HG03521 (cell line): ENCODE results near the gene TRIO.
A peak's percentile ranks its signal among the peaks of the same experiment; 100 is the strongest.

ENCODE experiments used
- ATAC-seq: cut with Tn5 transposase; IDR thresholded peaks from one replicate; pipeline ENCODE4 v1.9.1; 2021; ENCODE audit warnings: mild to moderate bottlenecking, moderate library complexity; ENCODE audit not compliant: unreplicated experiment

Gene TRIO

GRCh38 chr5:14165375-14166106 is 22.4 kb downstream of the TRIO start:
- no peak for ATAC-seq

- ATAC-seq, result no peak
These were observed 23.3 kb downstream of the TRIO start for GRCh38 chr5:14166437-14166836.

GRCh38 chr5:14167211-14167845 is 24.2 kb downstream of the TRIO start:
- ATAC-seq, result no peak

- ATAC-seq, result no peak
These were observed 25.1 kb downstream of the TRIO start for GRCh38 chr5:14168144-14168792.

- ATAC-seq, result no peak
These were observed 25.7 kb downstream of the TRIO start for GRCh38 chr5:14168793-14169262.

- no peak for ATAC-seq
These were observed 27.9 kb downstream of the TRIO start for GRCh38 chr5:14171046-14171445.

GRCh38 chr5:14171621-14172020 is 28.5 kb downstream of the TRIO start:
- ATAC-seq, result no peak

GRCh38 chr5:14172149-14172795 is 29.1 kb downstream of the TRIO start:
- ATAC-seq, result peak; percentile 41

- ATAC-seq, result no peak
These were observed 30.5 kb downstream of the TRIO start for GRCh38 chr5:14173377-14174229.

GRCh38 chr5:14174230-14174636 is 31.1 kb downstream of the TRIO start:
- no peak for ATAC-seq

- no peak for ATAC-seq
These were observed 32.2 kb downstream of the TRIO start for GRCh38 chr5:14175381-14175780.

- no peak for ATAC-seq
These were observed 33.7 kb downstream of the TRIO start for GRCh38 chr5:14176888-14177287.

- ATAC-seq, result no peak
These were observed 34.5 kb downstream of the TRIO start for GRCh38 chr5:14177634-14178033.

GRCh38 chr5:14178091-14178490 is 34.9 kb downstream of the TRIO start:
- ATAC-seq, result no peak

- ATAC-seq, result no peak
These were observed 35.6 kb downstream of the TRIO start for GRCh38 chr5:14178671-14179211.

- no peak for ATAC-seq
These were observed 36.3 kb downstream of the TRIO start for GRCh38 chr5:14179446-14179845.

GRCh38 chr5:14180437-14180836 is 37.3 kb downstream of the TRIO start:
- no peak for ATAC-seq

- ATAC-seq, result no peak
These were observed 38.3 kb downstream of the TRIO start for GRCh38 chr5:14181299-14181968.

- ATAC-seq, result no peak
These were observed 39.6 kb downstream of the TRIO start for GRCh38 chr5:14182761-14183160.
